Loucy (cell line): ENCODE data around the gene LGALS1.

ENCODE experiments used
- H2AFZ ChIP-seq: fragments of 200-600 bp; sonication (generic); 2 replicates; pipeline ENCODE4 v1.6.0; 2016; ENCODE audit warnings: antibody characterized with exemption, mild to moderate bottlenecking, low read length, moderate library complexity
- H3F3A ChIP-seq: fragments of 200-600 bp; 2 replicates; pipeline ENCODE4 v1.6.0; 2016; ENCODE audit warnings: antibody characterized with exemption, low read depth, mild to moderate bottlenecking
- H3K27me3 ChIP-seq: fragments of 200-600 bp; sonication (generic); 2 replicates; pipeline ENCODE4 v1.6.1; 2014; ENCODE audit warnings: low read length, mild to moderate bottlenecking; ENCODE audit not compliant: insufficient read depth, poor library complexity, severe bottlenecking
- H3K36me3 ChIP-seq: fragments of 200-600 bp; sonication (generic); 2 replicates; pipeline ENCODE4 v1.6.1; 2016; ENCODE audit warnings: low read length; ENCODE audit not compliant: insufficient read depth
- H3K4me1 ChIP-seq: fragments of 200-600 bp; sonication (generic); 2 replicates; pipeline ENCODE4 v1.5.1; 2014; ENCODE audit warnings: low read length, mild to moderate bottlenecking; ENCODE audit not compliant: insufficient read depth, poor library complexity, severe bottlenecking
- H3K4me2 ChIP-seq: fragments of 200-600 bp; sonication (generic); 2 replicates; pipeline ENCODE4 v1.6.0; 2014; ENCODE audit warnings: antibody characterized with exemption, low read length, low read depth, mild to moderate bottlenecking; ENCODE audit not compliant: poor library complexity, severe bottlenecking
- H3K4me3 ChIP-seq: fragments of 200-600 bp; sonication (generic); 2 replicates; pipeline ENCODE4 v1.5.1; 2014; ENCODE audit warnings: low read length, mild to moderate bottlenecking, mixed read lengths; ENCODE audit not compliant: poor library complexity, severe bottlenecking
- H3K79me2 ChIP-seq: fragments of 200-600 bp; sonication (generic); 2 replicates; pipeline ENCODE4 v1.6.1; 2014; ENCODE audit warnings: low read length; ENCODE audit not compliant: insufficient read depth
- H3K9ac ChIP-seq: fragments of 200-600 bp; sonication (generic); 2 replicates; pipeline ENCODE4 v1.6.0; 2014; ENCODE audit warnings: mild to moderate bottlenecking, low read depth, low read length, moderate library complexity; ENCODE audit not compliant: poor library complexity, severe bottlenecking
- H3K9me2 ChIP-seq: fragments of 200-600 bp; sonication (generic); replicated peaks from 2 replicates; pipeline ENCODE4 v1.6.1; 2016; ENCODE audit warnings: low read depth, low read length, mixed read lengths
- H3K9me3 ChIP-seq: fragments of 200-600 bp; sonication (generic); 2 replicates; pipeline ENCODE4 v1.6.1; 2014; ENCODE audit warnings: mild to moderate bottlenecking, antibody characterized with exemption, low read length, low read depth; ENCODE audit not compliant: insufficient read depth
- H4K20me1 ChIP-seq: fragments of 200-600 bp; sonication (generic); 2 replicates; pipeline ENCODE4 v1.6.0; 2014; ENCODE audit warnings: antibody characterized with exemption, low read length, mild to moderate bottlenecking; ENCODE audit not compliant: insufficient read depth, poor library complexity, severe bottlenecking
- EZH2phosphoT487 ChIP-seq: fragments of 200-600 bp; IDR thresholded peaks from 2 replicates; pipeline ENCODE4 v1.6.1; 2018; ENCODE audit warnings: antibody characterized with exemption, mild to moderate bottlenecking, moderate library complexity, borderline replicate concordance
- TF ChIP-seq, protein P1 (sequence below): fragments of 200-600 bp; sonication (generic); conservative IDR thresholded peaks from 2 replicates; pipeline ENCODE4 v1.5.1; 2014; ENCODE audit warnings: mild to moderate bottlenecking, antibody characterized with exemption, low read length

LGALS1 gene

DNA sequence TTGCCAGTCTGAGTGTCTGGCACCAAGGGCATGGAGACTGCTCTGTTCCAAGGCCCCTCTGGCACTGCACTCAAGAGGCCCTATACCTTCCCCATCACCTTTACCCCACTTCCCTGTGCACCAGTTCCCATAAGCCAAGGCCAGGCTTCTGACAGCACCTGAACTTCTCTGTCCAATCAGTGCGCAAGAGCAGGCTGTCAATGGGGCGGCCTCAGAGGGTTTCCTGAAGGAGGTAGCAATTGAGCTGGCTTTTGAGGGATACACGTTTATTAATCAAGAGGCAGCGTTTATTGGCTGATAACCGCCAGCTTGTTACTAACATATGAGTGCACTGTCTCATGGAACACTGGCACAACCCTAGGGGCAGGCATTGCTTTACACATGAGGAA, 33.9 kb upstream of the LGALS1 start:
- no peak for TF ChIP-seq EZH2phosphoT487
- TF ChIP-seq, protein P1, sequence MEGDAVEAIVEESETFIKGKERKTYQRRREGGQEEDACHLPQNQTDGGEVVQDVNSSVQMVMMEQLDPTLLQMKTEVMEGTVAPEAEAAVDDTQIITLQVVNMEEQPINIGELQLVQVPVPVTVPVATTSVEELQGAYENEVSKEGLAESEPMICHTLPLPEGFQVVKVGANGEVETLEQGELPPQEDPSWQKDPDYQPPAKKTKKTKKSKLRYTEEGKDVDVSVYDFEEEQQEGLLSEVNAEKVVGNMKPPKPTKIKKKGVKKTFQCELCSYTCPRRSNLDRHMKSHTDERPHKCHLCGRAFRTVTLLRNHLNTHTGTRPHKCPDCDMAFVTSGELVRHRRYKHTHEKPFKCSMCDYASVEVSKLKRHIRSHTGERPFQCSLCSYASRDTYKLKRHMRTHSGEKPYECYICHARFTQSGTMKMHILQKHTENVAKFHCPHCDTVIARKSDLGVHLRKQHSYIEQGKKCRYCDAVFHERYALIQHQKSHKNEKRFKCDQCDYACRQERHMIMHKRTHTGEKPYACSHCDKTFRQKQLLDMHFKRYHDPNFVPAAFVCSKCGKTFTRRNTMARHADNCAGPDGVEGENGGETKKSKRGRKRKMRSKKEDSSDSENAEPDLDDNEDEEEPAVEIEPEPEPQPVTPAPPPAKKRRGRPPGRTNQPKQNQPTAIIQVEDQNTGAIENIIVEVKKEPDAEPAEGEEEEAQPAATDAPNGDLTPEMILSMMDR, result no peak
- Histone ChIP-seq H2AFZ (no peak overlapping the region), H3K4me3 (peak overlapping the region; percentile 89), H3K4me1 (peaks cover 47% of the 10 kb centered on the region), H4K20me1 (peaks cover 22% of the 10 kb centered on the region), H3K4me2 (peak overlapping the region; percentile 98), H3K9ac (peak overlapping the region; percentile 94), H3K36me3 (peaks cover 16% of the 10 kb centered on the region; the same call in 1 of the 2 replicates), H3F3A (peaks cover 9% of the 10 kb centered on the region), H3K9me3 (no peaks in the 10 kb centered on the region), H3K27me3 (no peaks in the 10 kb centered on the region), H3K9me2 (no peaks in the 10 kb centered on the region), H3K79me2 (peaks cover 47% of the 10 kb centered on the region)

DNA sequence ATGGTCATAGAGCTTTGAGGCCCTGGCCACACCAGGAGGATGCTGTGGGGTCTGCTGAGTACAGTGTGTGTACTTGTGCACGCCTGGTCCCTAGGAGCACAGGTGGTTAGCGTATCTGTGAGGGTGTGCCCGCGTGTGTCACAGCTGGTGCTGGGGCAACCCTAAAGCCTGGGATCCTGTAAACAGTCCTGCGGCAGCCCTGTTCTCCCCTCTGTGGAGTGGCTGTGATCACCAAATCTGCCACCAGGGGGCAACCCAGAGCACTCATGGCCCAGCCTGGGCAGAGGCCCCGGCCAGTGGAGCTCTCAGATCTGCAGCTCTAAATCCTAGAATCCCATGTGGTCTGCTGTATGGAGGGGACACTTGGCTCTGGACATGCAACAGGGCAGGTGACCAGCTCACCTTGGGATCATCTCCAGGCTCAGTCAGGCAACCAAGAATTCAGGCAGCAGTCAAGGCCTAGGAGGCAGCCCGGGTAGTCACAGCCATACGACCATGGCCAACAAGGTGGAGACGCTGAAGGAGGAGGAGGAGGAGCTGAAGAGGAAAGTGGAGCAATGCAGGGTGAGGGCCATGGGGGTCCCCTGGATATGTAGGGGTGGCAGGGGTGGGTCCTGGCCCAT, 32.1 kb upstream of the LGALS1 start:
- no peak overlapping the region for H2AFZ ChIP-seq
- H3K9me3 ChIP-seq, result no peaks in the 10 kb centered on the region
- H3K27me3 ChIP-seq, result no peaks in the 10 kb centered on the region
- peaks cover 22% of the 10 kb centered on the region for H4K20me1 ChIP-seq
- peak overlapping the region; percentile 94 for H3K9ac ChIP-seq
- H3F3A ChIP-seq, result no peaks in the 10 kb centered on the region
- peak overlapping the region; percentile 28 for H3K4me3 ChIP-seq
- H3K79me2 ChIP-seq, result peaks cover 47% of the 10 kb centered on the region
- no peaks in the 10 kb centered on the region for H3K9me2 ChIP-seq
- H3K36me3 ChIP-seq, result peaks cover 22% of the 10 kb centered on the region; the same call in 1 of the 2 replicates
- H3K4me2 ChIP-seq, result peak overlapping the region; percentile 48
- TF ChIP-seq EZH2phosphoT487, result no peak
- TF ChIP-seq, protein P1, result peak; percentile 90
- H3K4me1 ChIP-seq, result peaks cover 29% of the 10 kb centered on the region

DNA sequence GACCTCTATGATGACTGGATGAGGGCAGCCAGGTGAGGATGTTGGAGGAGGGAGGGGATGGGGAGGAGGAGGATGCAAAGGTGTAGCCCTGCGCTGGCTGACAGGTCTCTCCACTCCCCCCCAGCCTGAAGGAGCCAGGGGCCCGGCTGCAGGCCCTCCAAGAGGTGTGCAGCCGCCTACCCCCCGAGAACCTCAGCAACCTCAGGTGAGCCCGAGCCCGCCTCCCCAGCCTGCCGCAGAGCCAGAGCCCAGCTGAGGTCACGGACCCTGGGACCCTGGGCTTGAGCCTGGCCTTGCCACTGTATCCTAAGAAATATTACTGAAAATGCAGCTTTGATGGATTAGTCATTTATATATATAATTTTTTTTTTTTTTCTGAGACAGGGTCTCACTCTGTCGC, 28.1 kb upstream of the LGALS1 start:
- Histone ChIP-seq H3K4me3 (no peak overlapping the region), H3K36me3 (peaks cover 46% of the 10 kb centered on the region; the same call in 1 of the 2 replicates), H4K20me1 (peaks cover 6% of the 10 kb centered on the region), H3K4me2 (no peak overlapping the region), H3K9me2 (no peaks in the 10 kb centered on the region), H3K9ac (no peak overlapping the region), H3F3A (no peaks in the 10 kb centered on the region), H2AFZ (no peak overlapping the region), H3K4me1 (peaks cover 4% of the 10 kb centered on the region), H3K79me2 (peaks cover 18% of the 10 kb centered on the region; the same call in 1 of the 2 replicates), H3K27me3 (no peaks in the 10 kb centered on the region), H3K9me3 (no peaks in the 10 kb centered on the region)
- TF ChIP-seq, protein P1, result no peak
- no peak for TF ChIP-seq EZH2phosphoT487
